Neural crest cell (in vitro differentiated cells): ENCODE measurements around the gene RFPL3. TPM values are rescaled to one million over a fixed set of nuclear protein-coding genes. Genes with fewer than 3 reads are reported as not detected.
"Not testable (repeated sequence)": the region's sequence is repeated elsewhere in the genome, so short reads cannot be mapped to it uniquely, and the experiment has no call there.

Experiments
- DNase-seq: peaks from one replicate; pipeline ENCODE4 v3.0.0; 2021; ENCODE audit warnings: low read depth, mixed read lengths, low spot score
- H3K27ac Mint-ChIP-seq: one replicate; pipeline ENCODE4 v1.8.0; 2021; ENCODE audit warnings: mild to moderate bottlenecking, mixed read lengths; ENCODE audit not compliant: unreplicated experiment
- H3K27me3 Mint-ChIP-seq: 2 replicates; pipeline ENCODE4 v1.8.0; 2021; ENCODE audit warnings: low read depth, mild to moderate bottlenecking, mixed read lengths
- H3K36me3 Mint-ChIP-seq: 2 replicates; pipeline ENCODE4 v1.8.0; 2021; ENCODE audit warnings: low read depth, mild to moderate bottlenecking, mixed read lengths
- H3K4me1 Mint-ChIP-seq: 2 replicates; pipeline ENCODE4 v1.8.0; 2021; ENCODE audit warnings: mixed read lengths
- H3K4me3 Mint-ChIP-seq: one replicate; pipeline ENCODE4 v1.8.0; 2021; ENCODE audit warnings: mild to moderate bottlenecking, mixed read lengths
- H3K9me3 Mint-ChIP-seq: 2 replicates; pipeline ENCODE4 v1.8.0; 2021; ENCODE audit warnings: mixed read lengths
- CTCF ChIP-seq: fragments of 200-600 bp; sonication (generic); conservative IDR thresholded peaks from 2 replicates; pipeline ENCODE4 v1.5.0; 2021; ENCODE audit warnings: antibody characterized with exemption, mild to moderate bottlenecking
- total RNA-seq: library from RNA; stranded (reverse); gene quantifications from 2 replicates; pipeline ENCODE4 v1.2.1, GENCODE V29; 2021

The RFPL3 gene
- total RNA-seq, 1 donor from 2014 or later = not detected

- DNase-seq = no peak
- H3K27me3 Mint-ChIP-seq = no peaks in the 10 kb centered on the region
- no peak overlapping the region for H3K4me3 Mint-ChIP-seq
- no peaks in the 10 kb centered on the region for H3K36me3 Mint-ChIP-seq
- H3K9me3 Mint-ChIP-seq = no peaks in the 10 kb centered on the region
- peaks cover 63% of the 10 kb centered on the region for H3K4me1 Mint-ChIP-seq
- no peak for TF ChIP-seq CTCF
- H3K27ac Mint-ChIP-seq = peak overlapping the region; percentile 63
Measured at GRCh38 chr22:32336121-32336603, 21.5 kb upstream of the RFPL3 start.

- Mint-ChIP-seq H3K4me3 (no peak overlapping the region), H3K27me3 (no peaks in the 10 kb centered on the region), H3K4me1 (peaks cover 70% of the 10 kb centered on the region), H3K27ac (peak overlapping the region; percentile 63), H3K36me3 (no peaks in the 10 kb centered on the region), H3K9me3 (no peaks in the 10 kb centered on the region)
- DNase-seq = no peak
- no peak for TF ChIP-seq CTCF
Measured at GRCh38 chr22:32336771-32337424, 20.8 kb upstream of the RFPL3 start.

- H3K4me3 Mint-ChIP-seq, H3K27me3 Mint-ChIP-seq, H3K27ac Mint-ChIP-seq, H3K9me3 Mint-ChIP-seq, DNase-seq, H3K36me3 Mint-ChIP-seq: not testable (repeated sequence)
- H3K4me1 Mint-ChIP-seq = peaks cover 71% of the 10 kb centered on the region
Measured at GRCh38 chr22:32337425-32337824, 20.2 kb upstream of the RFPL3 start.

- no peak for DNase-seq
- no peak for TF ChIP-seq CTCF
- Mint-ChIP-seq H3K27me3 (no peaks in the 10 kb centered on the region), H3K4me1 (peaks cover 71% of the 10 kb centered on the region), H3K27ac (no peak overlapping the region), H3K9me3 (no peaks in the 10 kb centered on the region), H3K4me3 (no peak overlapping the region), H3K36me3 (no peaks in the 10 kb centered on the region)
Measured at GRCh38 chr22:32338757-32339156, 18.9 kb upstream of the RFPL3 start.

- H3K4me3 Mint-ChIP-seq = no peak overlapping the region
- H3K36me3 Mint-ChIP-seq = no peaks in the 10 kb centered on the region
- H3K27ac Mint-ChIP-seq = peak overlapping the region; percentile 10
- TF ChIP-seq CTCF = no peak
- no peaks in the 10 kb centered on the region for H3K9me3 Mint-ChIP-seq
- no peaks in the 10 kb centered on the region for H3K27me3 Mint-ChIP-seq
- no peak for DNase-seq
- peaks cover 74% of the 10 kb centered on the region for H3K4me1 Mint-ChIP-seq
Measured at GRCh38 chr22:32339190-32340012, 18.3 kb upstream of the RFPL3 start.

- Mint-ChIP-seq H3K9me3 (no peaks in the 10 kb centered on the region), H3K27ac (peak overlapping the region; percentile 97), H3K36me3 (no peaks in the 10 kb centered on the region), H3K4me1 (peaks cover 71% of the 10 kb centered on the region), H3K27me3 (no peaks in the 10 kb centered on the region), H3K4me3 (peak overlapping the region; percentile 65)
- DNase-seq = peak; percentile 39
- no peak for TF ChIP-seq CTCF
Measured at GRCh38 chr22:32340411-32340810, 17.3 kb upstream of the RFPL3 start.
